Endometrium (tissue), 2 donors: ENCODE results near the gene HSPA1B.
"Not testable (repeated sequence)": the region's sequence is repeated elsewhere in the genome, so short reads cannot be mapped to it uniquely, and the experiment has no call there.

Source experiments
- FAIRE-seq: peaks from 2 replicates; lab custom pipeline; 2012; peaks lifted over from hg19 to GRCh38; lab: Jason Lieb, UNC
- donor health status: control.
- donor health status: control.

HSPA1B gene

DNA sequence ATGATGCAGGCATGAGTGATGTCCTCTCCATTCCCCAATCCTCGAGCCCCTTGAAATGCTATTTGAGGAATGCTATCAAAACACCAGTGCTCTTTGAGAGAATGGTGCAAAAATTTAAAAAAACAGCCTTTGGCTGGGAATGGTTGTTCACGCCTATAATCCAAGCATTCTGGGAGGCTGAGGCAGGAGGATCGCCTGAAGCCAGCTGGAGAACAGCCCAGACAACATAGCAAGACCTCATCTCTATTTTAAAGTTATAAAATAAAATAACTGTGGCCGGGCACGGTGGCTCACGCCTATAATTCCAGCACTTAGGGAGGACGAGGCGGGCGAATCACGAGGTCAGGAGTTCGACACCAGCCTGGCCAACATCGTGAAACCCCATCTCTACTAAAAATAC is 27.8 kb upstream of the HSPA1B start:
- no peak for FAIRE-seq

DNA sequence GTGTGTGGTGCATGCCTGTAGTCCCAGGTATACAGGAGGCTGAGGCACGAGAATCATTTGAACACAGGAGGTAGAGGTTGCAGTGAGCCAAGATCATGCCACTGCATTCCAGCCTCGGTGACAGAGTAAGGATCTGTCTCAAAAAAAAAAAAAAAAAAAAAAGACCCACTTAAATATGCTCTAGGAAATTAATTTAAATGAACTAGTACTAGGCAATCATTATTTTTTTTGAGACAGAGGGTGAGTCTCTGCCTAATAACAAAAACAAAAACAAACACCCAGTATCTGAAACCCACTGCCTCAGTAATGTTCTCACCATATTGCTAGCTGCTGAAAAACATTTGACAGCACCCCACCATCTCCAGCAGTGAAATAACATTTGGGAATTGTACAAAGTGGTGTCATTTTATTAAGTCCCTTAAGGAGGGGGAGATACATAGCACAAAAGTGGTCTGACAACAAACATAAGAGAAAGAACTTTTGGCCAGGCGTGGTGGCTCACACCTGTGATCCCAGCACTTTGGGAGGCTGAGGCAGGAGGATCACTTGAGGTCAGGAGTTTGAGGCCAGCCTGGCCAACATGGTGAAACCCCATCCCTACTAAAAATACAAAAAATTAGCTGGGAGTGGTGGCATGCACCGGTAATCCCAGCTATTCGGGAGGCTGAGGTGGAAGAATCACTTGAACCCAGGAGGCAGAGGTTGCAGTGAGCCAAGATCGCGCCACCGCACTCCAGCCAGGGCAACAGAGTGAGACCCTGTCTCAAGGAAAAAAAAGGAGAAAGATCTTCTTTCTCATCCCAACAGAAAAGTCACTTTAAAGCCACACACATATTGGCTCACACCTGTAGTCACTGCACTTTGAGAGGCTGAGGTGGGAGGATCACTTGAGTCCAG is 26.3 kb upstream of the HSPA1B start:
- not testable (repeated sequence) for FAIRE-seq

GRCh38 chr6:31805939-31806469 is 21.5 kb upstream of the HSPA1B start:
- FAIRE-seq = no peak

GRCh38 chr6:31806470-31807272 is 20.9 kb upstream of the HSPA1B start, which contains the start of gene LSM2:
LSM2 (minus strand) TSS chr6:31806966; CDS start chr6:31806757, 209 bp downstream.
- FAIRE-seq = peak; percentile 81

- FAIRE-seq = not testable (repeated sequence)
Observed at GRCh38 chr6:31808599-31808998, 18.9 kb upstream of the HSPA1B start.

DNA sequence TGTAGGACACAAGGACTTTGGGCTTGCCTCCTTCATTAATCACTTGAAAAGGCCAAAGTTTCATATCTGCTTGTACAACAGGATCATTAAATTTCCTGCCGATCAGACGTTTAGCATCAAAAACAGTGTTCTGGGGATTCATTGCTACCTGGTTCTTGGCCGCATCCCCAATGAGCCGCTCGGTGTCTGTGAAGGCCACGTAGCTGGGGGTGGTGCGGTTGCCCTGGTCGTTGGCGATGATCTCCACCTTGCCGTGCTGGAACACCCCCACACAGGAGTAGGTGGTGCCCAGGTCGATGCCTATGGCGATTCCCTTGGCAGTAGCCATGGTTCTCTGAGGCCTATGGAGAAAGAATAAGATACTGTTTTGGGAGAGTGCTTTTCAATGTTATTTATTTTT is 15.9 kb upstream of the HSPA1B start:
- no peak for FAIRE-seq

DNA sequence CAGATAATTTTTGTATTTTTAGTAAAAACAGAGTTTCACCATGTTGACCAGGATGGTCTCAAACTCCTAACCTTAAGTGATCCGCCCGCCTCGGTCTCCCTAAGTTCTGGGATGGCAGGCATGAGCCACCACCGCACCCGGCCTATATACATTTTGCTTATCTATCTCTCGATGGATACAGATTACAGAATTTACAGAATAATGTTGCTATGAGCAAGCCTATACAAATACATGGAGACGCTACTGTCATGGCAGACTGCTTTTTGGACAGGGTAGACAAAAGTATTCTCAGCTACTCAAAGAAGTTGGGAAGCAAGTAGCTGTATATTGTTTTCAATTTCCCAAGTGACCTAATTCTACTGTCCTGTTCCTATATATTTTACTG is 14.1 kb upstream of the HSPA1B start:
- FAIRE-seq = no peak

GRCh38 chr6:31814677-31815024 is 12.9 kb upstream of the HSPA1B start:
- no peak for FAIRE-seq

DNA sequence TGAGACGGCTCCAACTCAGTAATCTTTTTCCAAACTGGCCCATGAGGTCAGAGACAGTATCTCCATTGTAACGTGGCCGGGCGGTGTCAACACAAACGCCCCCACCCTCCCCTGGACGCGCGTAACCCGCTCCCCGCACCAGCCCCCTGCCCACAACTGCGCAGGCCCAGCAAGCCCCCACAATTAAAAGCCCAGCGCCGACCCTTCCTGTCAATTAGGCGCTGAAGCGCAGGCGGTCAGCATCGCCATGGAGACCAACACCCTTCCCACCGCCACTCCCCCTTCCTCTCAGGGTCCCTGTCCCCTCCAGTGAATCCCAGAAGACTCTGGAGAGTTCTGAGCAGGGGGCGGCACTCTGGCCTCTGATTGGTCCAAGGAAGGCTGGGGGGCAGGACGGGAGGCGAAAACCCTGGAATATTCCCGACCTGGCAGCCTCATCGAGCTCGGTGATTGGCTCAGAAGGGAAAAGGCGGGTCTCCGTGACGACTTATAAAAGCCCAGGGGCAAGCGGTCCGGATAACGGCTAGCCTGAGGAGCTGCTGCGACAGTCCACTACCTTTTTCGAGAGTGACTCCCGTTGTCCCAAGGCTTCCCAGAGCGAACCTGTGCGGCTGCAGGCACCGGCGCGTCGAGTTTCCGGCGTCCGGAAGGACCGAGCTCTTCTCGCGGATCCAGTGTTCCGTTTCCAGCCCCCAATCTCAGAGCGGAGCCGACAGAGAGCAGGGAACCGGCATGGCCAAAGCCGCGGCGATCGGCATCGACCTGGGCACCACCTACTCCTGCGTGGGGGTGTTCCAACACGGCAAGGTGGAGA is 12.3 kb upstream of the HSPA1B start, which contains the start of the genes HSPA1A and HSPA1L:
Gene HSPA1A (plus strand): TSS at position 519 of the 814 bp plus-strand sequence. CDS start 214 bp downstream, at position 733.
Gene HSPA1L (minus strand): TSS at position 259 of the 814 bp plus-strand sequence. CDS start 3,311 bp downstream, outside the sequence.
- FAIRE-seq = peak; percentile 81

DNA sequence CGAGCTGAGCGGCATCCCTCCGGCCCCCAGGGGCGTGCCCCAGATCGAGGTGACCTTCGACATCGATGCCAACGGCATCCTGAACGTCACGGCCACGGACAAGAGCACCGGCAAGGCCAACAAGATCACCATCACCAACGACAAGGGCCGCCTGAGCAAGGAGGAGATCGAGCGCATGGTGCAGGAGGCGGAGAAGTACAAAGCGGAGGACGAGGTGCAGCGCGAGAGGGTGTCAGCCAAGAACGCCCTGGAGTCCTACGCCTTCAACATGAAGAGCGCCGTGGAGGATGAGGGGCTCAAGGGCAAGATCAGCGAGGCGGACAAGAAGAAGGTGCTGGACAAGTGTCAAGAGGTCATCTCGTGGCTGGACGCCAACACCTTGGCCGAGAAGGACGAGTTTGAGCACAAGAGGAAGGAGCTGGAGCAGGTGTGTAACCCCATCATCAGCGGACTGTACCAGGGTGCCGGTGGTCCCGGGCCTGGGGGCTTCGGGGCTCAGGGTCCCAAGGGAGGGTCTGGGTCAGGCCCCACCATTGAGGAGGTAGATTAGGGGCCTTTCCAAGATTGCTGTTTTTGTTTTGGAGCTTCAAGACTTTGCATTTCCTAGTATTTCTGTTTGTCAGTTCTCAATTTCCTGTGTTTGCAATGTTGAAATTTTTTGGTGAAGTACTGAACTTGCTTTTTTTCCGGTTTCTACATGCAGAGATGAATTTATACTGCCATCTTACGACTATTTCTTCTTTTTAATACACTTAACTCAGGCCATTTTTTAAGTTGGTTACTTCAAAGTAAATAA is 10.2 kb upstream of the HSPA1B start:
- not testable (repeated sequence) for FAIRE-seq

GRCh38 chr6:31817929-31818511 is 9.5 kb upstream of the HSPA1B start:
- not testable (repeated sequence) for FAIRE-seq

DNA sequence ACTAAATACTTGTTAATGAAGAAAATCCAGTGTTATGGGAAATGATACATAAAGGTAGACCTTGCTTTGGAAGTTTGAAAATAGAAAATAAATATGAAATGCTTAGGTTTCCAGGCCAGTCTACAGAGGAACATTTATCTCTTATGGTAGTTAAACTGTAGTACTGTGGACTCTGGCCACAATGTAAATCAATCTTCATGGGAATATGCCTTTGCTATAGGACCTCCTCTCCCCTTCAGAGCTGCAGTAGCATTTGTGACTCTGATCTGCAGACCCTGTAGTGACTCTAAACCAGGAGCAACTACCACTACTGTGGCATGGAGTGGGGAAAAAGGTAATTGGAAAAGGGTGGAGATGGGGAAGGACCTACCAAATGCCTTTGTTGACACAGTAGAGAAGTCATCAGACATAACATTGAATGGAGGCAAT is 7.7 kb upstream of the HSPA1B start:
- no peak for FAIRE-seq

GRCh38 chr6:31820399-31820798 is 7.1 kb upstream of the HSPA1B start:
- FAIRE-seq = not testable (repeated sequence)

DNA sequence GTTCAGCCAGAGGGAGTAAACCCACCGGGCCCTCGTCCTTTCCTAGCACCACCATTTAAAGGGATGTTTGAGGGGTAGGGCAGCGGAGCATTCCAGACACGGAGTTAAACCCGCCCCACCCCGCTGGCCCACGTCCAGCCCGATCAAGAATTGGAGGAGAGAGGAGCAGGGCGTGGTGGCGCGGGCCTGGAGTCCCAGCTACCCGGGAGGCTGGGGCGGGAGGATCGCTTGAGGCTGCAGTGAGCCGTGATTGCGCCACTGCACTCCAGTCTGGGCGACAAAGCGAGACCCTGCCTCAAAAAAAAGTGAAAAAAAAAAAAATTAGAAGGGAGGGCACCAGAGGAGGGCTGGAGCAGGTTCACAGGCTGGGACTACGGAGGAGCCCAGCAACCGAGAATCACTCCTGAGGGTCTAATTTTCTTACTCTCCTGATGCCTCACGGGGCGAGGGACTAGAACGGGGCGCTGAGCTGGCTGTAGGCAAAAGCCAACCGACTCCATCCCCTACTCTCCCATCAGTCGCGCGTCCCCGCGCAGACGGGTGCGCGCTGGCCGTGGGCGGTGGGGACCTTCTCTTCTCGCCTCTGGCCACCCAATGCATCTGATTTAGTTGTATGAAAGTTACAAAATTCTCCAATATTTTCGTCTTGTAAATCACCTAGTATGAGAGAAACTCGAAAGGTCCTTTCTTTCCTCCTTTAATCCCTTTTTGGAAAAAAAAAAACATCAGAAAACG is 6.1 kb upstream of the HSPA1B start:
- FAIRE-seq = no peak

DNA sequence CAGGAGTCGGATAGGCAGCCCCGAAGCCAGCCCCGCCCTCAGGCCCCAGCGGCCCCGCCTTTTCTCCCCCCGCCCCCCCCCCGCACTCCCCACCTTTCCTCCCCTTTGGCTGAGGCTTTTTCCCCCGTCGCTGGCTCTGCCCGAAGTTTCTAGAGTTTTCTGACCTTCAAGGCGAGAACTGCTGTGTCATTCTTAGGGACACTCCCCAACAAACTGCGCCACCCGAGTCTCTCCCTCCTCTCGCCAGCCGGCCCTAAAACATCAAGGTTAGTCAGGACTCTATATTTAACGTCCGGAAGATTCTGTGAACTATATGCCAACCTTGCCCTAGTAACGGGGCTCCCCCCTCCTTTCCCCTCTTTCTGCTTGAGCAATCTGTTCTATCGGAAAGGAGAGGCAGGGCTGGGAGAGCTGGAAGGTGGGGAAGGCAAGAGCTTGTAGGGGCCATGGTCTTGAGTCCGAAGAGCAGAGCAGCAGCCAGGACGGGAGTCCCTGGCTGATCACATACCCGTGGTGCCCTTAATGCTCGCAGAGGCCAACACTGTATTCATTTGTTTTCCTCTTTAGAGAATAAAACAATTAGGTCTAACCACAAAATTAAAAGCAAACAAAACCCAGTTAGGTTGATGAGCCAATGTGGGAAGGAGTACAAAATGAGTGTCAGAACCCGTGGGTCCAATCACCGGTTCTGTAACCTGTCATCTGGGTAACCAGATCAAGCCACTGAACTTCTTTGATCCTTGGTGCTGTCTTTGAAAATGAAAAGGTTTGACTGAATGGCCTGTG is 5.3 kb upstream of the HSPA1B start:
- FAIRE-seq = no peak

- FAIRE-seq = not testable (repeated sequence)
Observed at GRCh38 chr6:31823592-31824196, 3.8 kb upstream of the HSPA1B start.

DNA sequence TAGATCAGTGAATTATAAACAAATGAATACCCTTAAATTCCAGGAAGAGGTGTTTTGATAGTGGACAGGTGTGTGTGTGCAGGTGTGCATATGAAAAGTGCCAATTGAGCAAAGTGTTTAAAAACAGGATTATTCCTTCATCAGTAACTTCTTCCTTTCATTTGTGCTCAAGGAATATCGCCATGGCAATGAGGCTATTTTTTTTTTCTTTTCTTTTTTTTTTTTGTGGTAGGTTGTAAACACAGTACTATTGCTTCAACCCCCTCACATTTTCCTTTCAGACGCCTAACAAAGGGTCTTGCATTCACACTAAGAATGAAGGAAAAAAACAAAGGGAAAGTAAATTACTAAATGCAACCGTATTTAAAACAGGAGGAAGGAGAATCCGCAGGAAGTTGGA is 2.0 kb upstream of the HSPA1B start:
- no peak for FAIRE-seq

DNA sequence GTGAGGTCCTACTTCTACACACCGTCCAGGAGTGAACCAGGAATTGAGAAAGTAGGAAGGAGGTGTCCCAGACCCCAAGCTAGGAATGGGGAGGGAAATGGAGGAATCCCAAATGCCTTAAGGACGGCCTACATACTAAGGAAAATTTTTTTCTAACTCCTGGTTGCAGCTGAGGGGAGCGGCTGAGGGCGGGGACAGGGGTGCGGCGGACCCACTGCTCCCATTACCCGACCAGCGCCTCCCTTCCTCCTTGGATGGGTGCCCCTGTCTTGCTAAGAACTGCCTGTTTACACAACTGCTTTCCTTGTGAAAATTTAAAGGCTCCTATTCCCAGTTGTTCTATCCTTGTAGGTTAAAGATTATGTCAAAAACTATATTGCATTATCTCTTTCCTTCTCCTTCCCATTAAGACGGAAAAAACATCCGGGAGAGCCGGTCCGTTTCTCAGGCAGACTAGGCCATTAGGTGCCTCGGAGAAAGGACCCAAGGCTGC is 699 bp upstream of the HSPA1B start:
- no peak for FAIRE-seq
